ENCODE results near the gene MATCAP1. TPM values are rescaled to one million over a fixed set of nuclear protein-coding genes. Genes with fewer than 3 reads are reported as not detected.

Gene MATCAP1
- total and polyA plus RNA-seq, 2 of the 13 experiments (the other 11 are each of a cell fraction or from before 2014, with no cell fraction given), result 11.2 to 24.5 TPM

DNA sequence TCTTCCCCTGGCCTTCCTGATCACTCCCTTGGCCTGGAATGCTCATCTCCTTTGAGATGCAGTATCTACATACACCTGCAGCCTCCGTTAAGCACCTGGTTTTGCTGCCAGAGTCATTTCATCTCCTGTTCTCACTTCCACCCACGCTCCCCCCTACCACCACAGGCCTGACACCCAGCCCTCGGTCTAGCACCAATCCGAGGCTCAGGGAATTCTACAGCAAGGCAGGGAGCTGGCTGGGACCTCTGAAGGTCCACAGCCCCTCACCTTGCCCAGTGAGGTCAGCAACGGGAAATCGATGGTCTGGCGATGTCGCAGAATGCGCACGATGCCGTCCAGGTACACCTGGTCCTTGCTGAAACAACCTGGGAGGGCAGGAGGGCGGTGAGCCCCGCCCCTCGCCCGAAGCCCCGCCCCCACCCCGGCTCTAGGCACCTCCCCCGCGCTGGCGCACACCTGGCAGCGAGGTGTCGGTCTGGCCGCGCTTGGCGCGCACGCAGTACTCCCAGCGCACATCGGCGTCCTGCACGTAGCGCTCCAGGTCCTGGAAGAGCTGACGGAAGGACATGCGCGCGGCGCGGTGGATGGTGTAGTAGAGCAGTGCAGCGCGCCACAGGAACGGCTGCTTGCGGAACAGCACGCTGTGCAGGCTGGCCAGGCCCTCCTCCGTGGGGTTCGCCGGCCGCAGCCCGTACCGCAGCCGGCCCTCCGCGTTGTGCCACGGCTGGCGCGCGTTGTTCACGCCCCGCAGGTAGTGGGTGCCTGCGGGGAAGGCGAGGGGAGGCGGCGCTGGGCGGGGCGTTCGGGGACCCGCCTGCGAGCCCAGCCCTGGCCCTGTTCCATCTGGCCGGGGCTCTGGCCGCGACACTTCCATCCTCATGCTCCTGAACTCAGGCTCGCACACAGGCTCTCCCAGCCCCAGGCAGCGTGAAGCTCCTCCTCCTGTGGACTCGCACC is 5.7 kb downstream of the MATCAP1 start (continued):
- TF ChIP-seq, protein P1, sequence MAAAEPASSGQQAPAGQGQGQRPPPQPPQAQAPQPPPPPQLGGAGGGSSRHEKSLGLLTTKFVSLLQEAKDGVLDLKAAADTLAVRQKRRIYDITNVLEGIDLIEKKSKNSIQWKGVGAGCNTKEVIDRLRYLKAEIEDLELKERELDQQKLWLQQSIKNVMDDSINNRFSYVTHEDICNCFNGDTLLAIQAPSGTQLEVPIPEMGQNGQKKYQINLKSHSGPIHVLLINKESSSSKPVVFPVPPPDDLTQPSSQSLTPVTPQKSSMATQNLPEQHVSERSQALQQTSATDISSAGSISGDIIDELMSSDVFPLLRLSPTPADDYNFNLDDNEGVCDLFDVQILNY (CRISPR knock-in tag; conservative IDR thresholded peaks at IDR 0.05), result no peak
- no peak for TF ChIP-seq ZNF709 (CRISPR knock-in tag; IDR thresholded peaks at IDR 0.05)
- TF ChIP-seq, protein P2, sequence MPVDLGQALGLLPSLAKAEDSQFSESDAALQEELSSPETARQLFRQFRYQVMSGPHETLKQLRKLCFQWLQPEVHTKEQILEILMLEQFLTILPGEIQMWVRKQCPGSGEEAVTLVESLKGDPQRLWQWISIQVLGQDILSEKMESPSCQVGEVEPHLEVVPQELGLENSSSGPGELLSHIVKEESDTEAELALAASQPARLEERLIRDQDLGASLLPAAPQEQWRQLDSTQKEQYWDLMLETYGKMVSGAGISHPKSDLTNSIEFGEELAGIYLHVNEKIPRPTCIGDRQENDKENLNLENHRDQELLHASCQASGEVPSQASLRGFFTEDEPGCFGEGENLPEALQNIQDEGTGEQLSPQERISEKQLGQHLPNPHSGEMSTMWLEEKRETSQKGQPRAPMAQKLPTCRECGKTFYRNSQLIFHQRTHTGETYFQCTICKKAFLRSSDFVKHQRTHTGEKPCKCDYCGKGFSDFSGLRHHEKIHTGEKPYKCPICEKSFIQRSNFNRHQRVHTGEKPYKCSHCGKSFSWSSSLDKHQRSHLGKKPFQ (CRISPR knock-in tag; IDR thresholded peaks at IDR 0.05; ENCODE audit: insufficient replicate concordance), result no peak
- TF ChIP-seq, protein P3, sequence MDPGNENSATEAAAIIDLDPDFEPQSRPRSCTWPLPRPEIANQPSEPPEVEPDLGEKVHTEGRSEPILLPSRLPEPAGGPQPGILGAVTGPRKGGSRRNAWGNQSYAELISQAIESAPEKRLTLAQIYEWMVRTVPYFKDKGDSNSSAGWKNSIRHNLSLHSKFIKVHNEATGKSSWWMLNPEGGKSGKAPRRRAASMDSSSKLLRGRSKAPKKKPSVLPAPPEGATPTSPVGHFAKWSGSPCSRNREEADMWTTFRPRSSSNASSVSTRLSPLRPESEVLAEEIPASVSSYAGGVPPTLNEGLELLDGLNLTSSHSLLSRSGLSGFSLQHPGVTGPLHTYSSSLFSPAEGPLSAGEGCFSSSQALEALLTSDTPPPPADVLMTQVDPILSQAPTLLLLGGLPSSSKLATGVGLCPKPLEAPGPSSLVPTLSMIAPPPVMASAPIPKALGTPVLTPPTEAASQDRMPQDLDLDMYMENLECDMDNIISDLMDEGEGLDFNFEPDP (CRISPR knock-in tag; conservative IDR thresholded peaks at IDR 0.05), result no peak
- TF ChIP-seq HCFC1 (IDR thresholded peaks at IDR 0.05; ENCODE audit: low read depth, low read length), result no peak
- TF ChIP-seq ZNF678 (CRISPR knock-in tag; IDR thresholded peaks at IDR 0.05), result no peak
- TF ChIP-seq ZNF720 (CRISPR knock-in tag; IDR thresholded peaks at IDR 0.05), result no peak
- peak; percentile 89 for TF ChIP-seq ZNF451 (CRISPR knock-in tag; IDR thresholded peaks at IDR 0.05)
- TF ChIP-seq SKI (IDR thresholded peaks at IDR 0.05; ENCODE audit: partially characterized antibody), result no peak
- TF ChIP-seq KDM2A (CRISPR knock-in tag; IDR thresholded peaks at IDR 0.05; ENCODE audit: borderline replicate concordance, low read depth), result peak; percentile 98
- no peak for TF ChIP-seq ZNF879 (CRISPR knock-in tag; IDR thresholded peaks at IDR 0.05)
- TF ChIP-seq KLF15 (CRISPR knock-in tag; IDR thresholded peaks at IDR 0.05; ENCODE audit: borderline replicate concordance), result no peak
- no peak for TF ChIP-seq MTF1 (CRISPR knock-in tag; IDR thresholded peaks at IDR 0.05)
- no peak for TF ChIP-seq IRF2 (CRISPR knock-in tag; IDR thresholded peaks at IDR 0.05)
- TF ChIP-seq ZNF337 (CRISPR knock-in tag; IDR thresholded peaks at IDR 0.05; ENCODE audit: borderline replicate concordance, low read depth), result 0 out of 2 replicates have a peak, but pooled peaks have one; percentile 66
- no peak for TF ChIP-seq ZBTB8A (CRISPR knock-in tag; IDR thresholded peaks at IDR 0.05; ENCODE audit: borderline replicate concordance, low read depth)
- TF ChIP-seq JARID2 (CRISPR knock-in tag; IDR thresholded peaks at IDR 0.05; ENCODE audit: insufficient replicate concordance), result no peak
- no peak for TF ChIP-seq RAD51 (IDR thresholded peaks at IDR 0.05; ENCODE audit: borderline replicate concordance)
- TF ChIP-seq NR1H2 (CRISPR knock-in tag; IDR thresholded peaks at IDR 0.05; ENCODE audit: borderline replicate concordance, low read depth), result no peak
- no peak for TF ChIP-seq PRMT3 (CRISPR knock-in tag; IDR thresholded peaks at IDR 0.05; ENCODE audit: borderline replicate concordance, low read depth)
- 0 out of 4 replicates have a peak, but pooled peaks of 1 of the 2 experiments have one; percentile 40 for TF ChIP-seq KLF16 (CRISPR knock-in tag; IDR thresholded peaks at IDR 0.05)
- TF ChIP-seq THYN1 (CRISPR knock-in tag; IDR thresholded peaks at IDR 0.05; ENCODE audit: borderline replicate concordance, low read depth), result no peak
- TF ChIP-seq, protein P4, sequence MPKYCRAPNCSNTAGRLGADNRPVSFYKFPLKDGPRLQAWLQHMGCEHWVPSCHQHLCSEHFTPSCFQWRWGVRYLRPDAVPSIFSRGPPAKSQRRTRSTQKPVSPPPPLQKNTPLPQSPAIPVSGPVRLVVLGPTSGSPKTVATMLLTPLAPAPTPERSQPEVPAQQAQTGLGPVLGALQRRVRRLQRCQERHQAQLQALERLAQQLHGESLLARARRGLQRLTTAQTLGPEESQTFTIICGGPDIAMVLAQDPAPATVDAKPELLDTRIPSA (CRISPR knock-in tag; IDR thresholded peaks at IDR 0.05; ENCODE audit: borderline replicate concordance), result no peak
- no peak for TF ChIP-seq SMAD3 (CRISPR knock-in tag; IDR thresholded peaks at IDR 0.05)
- TF ChIP-seq SIX4 (CRISPR knock-in tag; IDR thresholded peaks at IDR 0.05), result no peak
- TF ChIP-seq RFXAP (CRISPR knock-in tag; IDR thresholded peaks at IDR 0.05; ENCODE audit: borderline replicate concordance), result no peak; the same call in 1 of the 2 replicates

Measured in HepG2 (cell line).